ENCODE data around the gene ATP9A.

- TF ChIP-seq POLR2A (IDR thresholded peaks at IDR 0.05), result no peak
- no peak for TF ChIP-seq CTCF (IDR thresholded peaks at IDR 0.05)
Measured at GRCh38 chr20:51775241-51775640, 7.1 kb upstream of the ATP9A start.
